Measurements from ENCODE around the gene TTLL11.

DNA sequence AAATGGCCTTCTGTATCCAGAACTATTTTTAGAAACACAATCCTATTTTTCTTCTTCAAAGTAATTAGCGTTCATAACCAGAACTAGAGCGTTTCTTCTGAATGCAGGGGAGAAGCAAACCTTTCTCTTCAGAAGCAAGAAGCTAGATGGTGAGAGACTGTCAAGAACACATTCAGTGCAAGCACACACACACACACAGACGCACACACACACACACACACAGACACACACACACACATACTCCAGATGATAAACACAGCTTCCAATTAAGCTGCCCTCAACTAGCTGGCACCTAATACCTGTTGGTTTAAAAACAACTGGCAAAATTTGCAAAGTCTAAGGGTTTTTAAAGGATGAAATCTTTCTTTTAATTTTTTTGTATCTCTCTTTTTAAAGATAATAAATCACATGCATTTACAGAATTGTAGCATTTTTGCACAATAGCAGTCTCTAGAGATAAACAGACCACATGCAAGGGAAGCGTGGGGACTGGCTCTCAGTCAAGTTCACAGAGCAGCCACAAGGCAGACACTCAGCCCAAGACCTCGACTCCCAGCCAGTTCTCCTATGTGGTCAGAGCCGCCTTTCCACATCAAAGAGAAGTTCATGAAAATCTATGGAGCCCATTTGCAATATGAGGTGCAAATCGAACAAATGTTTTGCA is 138.5 kb downstream of the TTLL11 start:
- TF ChIP-seq CEBPB (IDR thresholded peaks at IDR 0.05) (no peak), EP300 (IDR thresholded peaks at IDR 0.05; ENCODE audit: borderline replicate concordance) (no peak)

Data from Ishikawa (cell line).